ENCODE results near the gene SLC35D1.
A peak's percentile ranks its signal among the peaks of the same experiment; 100 is the strongest.
"Not testable (repeated sequence)": the region's sequence is repeated elsewhere in the genome, so short reads cannot be mapped to it uniquely, and the experiment has no call there.

SLC35D1 gene

GRCh38 chr1:66999640-67000400 is 54.1 kb downstream of the SLC35D1 start:
- H3K9me3 Mint-ChIP-seq, result no peaks in the 10 kb centered on the region

GRCh38 chr1:66998972-66999371 is 55.0 kb downstream of the SLC35D1 start:
- ATAC-seq (replicated peaks), result no peak
- no peaks in the 10 kb centered on the region for H3K9me3 Mint-ChIP-seq
- no peak for DNase-seq
- peaks cover 13% of the 10 kb centered on the region for H3K36me3 Mint-ChIP-seq (ENCODE audit: insufficient read depth)
- H3K4me1 Mint-ChIP-seq (ENCODE audit: low read depth in 2 of 2), result peaks cover 6 to 18% of the 10 kb centered on the region in 2 donors
- H3K27me3 Mint-ChIP-seq, result no peaks in the 10 kb centered on the region
- no peak overlapping the region for H3K4me3 Mint-ChIP-seq
- H3K27ac Mint-ChIP-seq, result peak overlapping the region; percentile 36 to 55

More at GRCh38 chr1:66999640-67000400, 54.1 kb downstream of the SLC35D1 start:
- Mint-ChIP-seq H3K27me3 (no peaks in the 10 kb centered on the region), H3K4me1 (ENCODE audit: low read depth in 2 of 2) (peaks cover 6 to 18% of the 10 kb centered on the region in 2 donors), H3K36me3 (ENCODE audit: insufficient read depth) (peaks cover 13% of the 10 kb centered on the region), H3K27ac (peak overlapping the region; percentile 29 to 55), H3K4me3 (no peak overlapping the region)
- ATAC-seq (replicated peaks), result no peak
- DNase-seq, result no peak

- H3K4me3 Mint-ChIP-seq, result no peak overlapping the region
- H3K27ac Mint-ChIP-seq, result peak overlapping the region; percentile 46 to 77
- peaks cover 11% of the 10 kb centered on the region for H3K36me3 Mint-ChIP-seq (ENCODE audit: insufficient read depth)
- H3K9me3 Mint-ChIP-seq, result no peaks in the 10 kb centered on the region
- peaks cover 6 to 11% of the 10 kb centered on the region in 2 donors for H3K4me1 Mint-ChIP-seq (ENCODE audit: low read depth in 2 of 2)
- ATAC-seq (replicated peaks), result peak; percentile 74
- DNase-seq, result peak; percentile 35 to 43 (median 37)
- H3K27me3 Mint-ChIP-seq, result no peaks in the 10 kb centered on the region
Measured at GRCh38 chr1:66996018-66996682, 57.8 kb downstream of the SLC35D1 start.

- Mint-ChIP-seq H3K9me3 (no peaks in the 10 kb centered on the region), H3K36me3 (ENCODE audit: insufficient read depth) (peaks cover 17% of the 10 kb centered on the region), H3K27me3 (no peaks in the 10 kb centered on the region), H3K4me1 (ENCODE audit: low read depth in 2 of 2) (peaks cover 5 to 9% of the 10 kb centered on the region in 2 donors), H3K4me3 (no peak overlapping the region), H3K27ac (no peak overlapping the region)
- no peak for ATAC-seq (replicated peaks)
- no peak for DNase-seq
Measured at GRCh38 chr1:66993076-66993475, 60.9 kb downstream of the SLC35D1 start.

GRCh38 chr1:66985835-66986234 is 68.1 kb downstream of the SLC35D1 start:
- DNase-seq (no peak), ATAC-seq (replicated peaks) (no peak)
- Mint-ChIP-seq H3K4me3 (no peak overlapping the region), H3K36me3 (ENCODE audit: insufficient read depth) (peaks cover 68% of the 10 kb centered on the region), H3K9me3 (no peaks in the 10 kb centered on the region), H3K27me3 (no peaks in the 10 kb centered on the region), H3K4me1 (ENCODE audit: low read depth in 2 of 2) (peaks cover 6 to 22% of the 10 kb centered on the region in 2 donors), H3K27ac (no peak overlapping the region)

GRCh38 chr1:66984491-66984890 is 69.5 kb downstream of the SLC35D1 start:
- Mint-ChIP-seq H3K27ac (peak overlapping the region; percentile 74 to 90), H3K4me1 (ENCODE audit: low read depth in 2 of 2) (peaks cover 7 to 26% of the 10 kb centered on the region in 2 donors), H3K27me3 (no peaks in the 10 kb centered on the region), H3K9me3 (no peaks in the 10 kb centered on the region), H3K4me3 (no peak overlapping the region), H3K36me3 (ENCODE audit: insufficient read depth) (peaks cover 75% of the 10 kb centered on the region)
- ATAC-seq (replicated peaks) (no peak), DNase-seq (no peak)

- no peak for ATAC-seq (replicated peaks)
- no peak overlapping the region for H3K4me3 Mint-ChIP-seq
- no peaks in the 10 kb centered on the region for H3K27me3 Mint-ChIP-seq
- H3K27ac Mint-ChIP-seq, result peak overlapping the region in 1 of 2 donors; percentile 88
- peaks cover 7 to 21% of the 10 kb centered on the region in 2 donors for H3K4me1 Mint-ChIP-seq (ENCODE audit: low read depth in 2 of 2)
- peaks cover 74% of the 10 kb centered on the region for H3K36me3 Mint-ChIP-seq (ENCODE audit: insufficient read depth)
- H3K9me3 Mint-ChIP-seq, result no peaks in the 10 kb centered on the region
- no peak for DNase-seq
Measured at GRCh38 chr1:66982561-66983260, 71.2 kb downstream of the SLC35D1 start.

GRCh38 chr1:66981679-66982078 is 72.3 kb downstream of the SLC35D1 start:
- ATAC-seq (replicated peaks) (peak; percentile 90), DNase-seq (peak; percentile 16 to 35 (median 28))
- Mint-ChIP-seq H3K4me3 (peak overlapping the region; percentile 53 to 71), H3K27ac (peak overlapping the region; percentile 88 to 96), H3K9me3 (no peaks in the 10 kb centered on the region), H3K4me1 (ENCODE audit: low read depth in 2 of 2) (peaks cover 7 to 19% of the 10 kb centered on the region in 2 donors), H3K36me3 (ENCODE audit: insufficient read depth) (peaks cover 76% of the 10 kb centered on the region), H3K27me3 (no peaks in the 10 kb centered on the region)

GRCh38 chr1:66980745-66981367 is 73.1 kb downstream of the SLC35D1 start:
- H3K4me1 Mint-ChIP-seq (ENCODE audit: low read depth in 2 of 2), result peaks cover 7 to 19% of the 10 kb centered on the region in 2 donors
- peak overlapping the region; percentile 53 to 71 for H3K4me3 Mint-ChIP-seq
- peak overlapping the region; percentile 88 to 96 for H3K27ac Mint-ChIP-seq
- H3K27me3 Mint-ChIP-seq, result no peaks in the 10 kb centered on the region
- DNase-seq (no peak), ATAC-seq (replicated peaks) (peak; percentile 28)
- H3K36me3 Mint-ChIP-seq (ENCODE audit: insufficient read depth), result peaks cover 72% of the 10 kb centered on the region
- no peaks in the 10 kb centered on the region for H3K9me3 Mint-ChIP-seq

- H3K4me1 Mint-ChIP-seq (ENCODE audit: low read depth in 2 of 2), result peaks cover 11 to 22% of the 10 kb centered on the region in 2 donors
- ATAC-seq (replicated peaks); DNase-seq; H3K9me3 Mint-ChIP-seq; H3K27me3 Mint-ChIP-seq; H3K4me3 Mint-ChIP-seq: not testable (repeated sequence)
- H3K27ac Mint-ChIP-seq, result peak overlapping the region; percentile 88 to 96
- peaks cover 66% of the 10 kb centered on the region for H3K36me3 Mint-ChIP-seq (ENCODE audit: insufficient read depth)
Measured at GRCh38 chr1:66979621-66980020, 74.3 kb downstream of the SLC35D1 start.

GRCh38 chr1:66978201-66978600 is 75.7 kb downstream of the SLC35D1 start:
- H3K36me3 Mint-ChIP-seq (ENCODE audit: insufficient read depth), result peaks cover 60% of the 10 kb centered on the region

GRCh38 chr1:66968574-66968973 is 85.4 kb downstream of the SLC35D1 start:
- Mint-ChIP-seq H3K4me3 (no peak overlapping the region), H3K27ac (peak overlapping the region; percentile 24 to 53), H3K9me3 (peaks cover 0 to 2% of the 10 kb centered on the region in 2 donors), H3K36me3 (ENCODE audit: insufficient read depth) (peaks cover 84% of the 10 kb centered on the region), H3K4me1 (ENCODE audit: low read depth in 2 of 2) (peaks cover 13 to 28% of the 10 kb centered on the region in 2 donors), H3K27me3 (no peaks in the 10 kb centered on the region)
- DNase-seq (no peak), ATAC-seq (replicated peaks) (no peak)

More at GRCh38 chr1:66978201-66978600, 75.7 kb downstream of the SLC35D1 start:
- Mint-ChIP-seq H3K4me1 (ENCODE audit: low read depth in 2 of 2) (peaks cover 11 to 18% of the 10 kb centered on the region in 2 donors), H3K27ac (peak overlapping the region in 1 of 2 donors; percentile 46), H3K9me3 (no peaks in the 10 kb centered on the region), H3K4me3 (no peak overlapping the region), H3K27me3 (no peaks in the 10 kb centered on the region)
- DNase-seq (no peak), ATAC-seq (replicated peaks) (no peak)
